GM21367 (cell line): ENCODE results near the gene GBE1.
"Not testable (repeated sequence)": the region's sequence is repeated elsewhere in the genome, so short reads cannot be mapped to it uniquely, and the experiment has no call there.

Experiments
- ATAC-seq: cut with Tn5 transposase; IDR thresholded peaks from one replicate; pipeline ENCODE4 v1.9.1; 2021; ENCODE audit not compliant: unreplicated experiment

Gene GBE1

DNA sequence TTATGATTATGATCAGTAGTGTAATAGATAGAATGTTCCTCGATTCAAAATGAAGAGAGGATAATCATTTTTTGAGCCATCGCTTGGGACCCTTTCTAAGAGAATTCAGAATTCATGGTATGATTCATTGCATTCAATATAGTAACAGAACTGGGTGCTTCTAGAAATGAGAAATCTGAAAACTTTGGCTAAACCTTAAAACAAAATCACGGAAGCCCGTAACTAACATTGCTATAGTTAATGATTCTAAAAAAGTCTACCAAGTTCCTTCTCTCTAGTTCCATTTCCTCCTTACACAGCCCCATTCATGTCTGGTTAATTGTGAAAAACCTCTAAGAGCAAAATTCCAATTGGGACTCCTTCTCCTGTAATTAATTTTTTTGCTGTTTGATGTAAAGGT is 217.1 kb downstream of the GBE1 start:
- ATAC-seq = no peak

DNA sequence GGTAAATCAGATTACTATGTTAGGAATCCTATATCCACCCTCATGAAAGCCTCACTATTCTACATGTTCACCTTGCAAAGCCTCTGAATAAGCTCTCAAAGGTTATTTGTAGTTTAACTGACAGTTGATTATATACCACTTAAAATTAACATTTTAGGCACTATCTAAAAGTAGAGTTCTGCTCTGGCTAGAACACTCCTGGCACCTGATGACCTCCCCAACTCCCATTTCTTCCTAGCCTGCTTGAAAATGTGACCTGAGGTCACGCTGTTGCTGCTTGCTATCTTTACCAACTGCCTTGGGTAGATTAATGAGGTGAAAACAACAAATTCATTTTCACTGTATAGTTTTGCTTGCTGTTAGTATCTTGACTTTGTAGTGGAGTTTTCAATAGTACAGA is 220.7 kb downstream of the GBE1 start:
- no peak for ATAC-seq

DNA sequence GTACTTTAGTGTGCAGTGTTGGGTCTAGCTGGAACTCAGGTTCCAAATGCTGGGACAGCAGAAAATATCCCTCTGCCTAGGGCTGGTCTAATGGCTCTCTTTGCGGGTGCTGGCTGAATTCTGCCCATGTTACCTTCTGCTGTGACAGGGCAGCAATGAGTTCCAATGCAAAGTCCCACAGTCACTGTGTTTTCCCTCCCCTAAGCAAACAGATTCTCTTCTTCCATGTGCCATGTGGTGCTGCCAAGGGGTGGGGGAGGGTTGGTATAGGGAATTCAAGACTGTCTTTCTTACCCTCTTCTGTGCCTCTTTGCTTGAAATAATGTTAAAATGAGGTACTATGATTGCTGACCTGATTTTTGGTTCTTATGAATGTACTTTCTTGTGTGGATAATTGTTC is 229.6 kb downstream of the GBE1 start:
- no peak for ATAC-seq

DNA sequence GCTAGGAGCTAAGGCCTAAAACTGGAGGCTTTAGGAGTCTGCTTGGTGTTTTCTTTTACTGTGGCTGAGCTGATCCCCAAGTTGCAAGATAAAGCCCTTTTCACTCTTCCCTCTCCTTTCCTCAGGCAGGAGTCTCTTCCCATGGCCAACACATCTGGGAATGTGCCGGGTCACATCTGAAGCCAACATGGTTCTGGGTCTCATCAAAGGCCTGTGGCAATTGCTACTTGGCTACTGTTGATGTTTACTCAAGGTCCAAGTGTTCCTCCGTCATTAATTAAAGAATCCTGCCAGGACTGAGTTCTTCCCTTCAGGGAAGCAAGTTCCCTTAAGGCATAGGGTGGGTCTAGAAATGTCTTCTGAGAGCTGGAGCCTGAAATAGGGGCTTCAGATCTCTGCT is 230.2 kb downstream of the GBE1 start:
- no peak for ATAC-seq

DNA sequence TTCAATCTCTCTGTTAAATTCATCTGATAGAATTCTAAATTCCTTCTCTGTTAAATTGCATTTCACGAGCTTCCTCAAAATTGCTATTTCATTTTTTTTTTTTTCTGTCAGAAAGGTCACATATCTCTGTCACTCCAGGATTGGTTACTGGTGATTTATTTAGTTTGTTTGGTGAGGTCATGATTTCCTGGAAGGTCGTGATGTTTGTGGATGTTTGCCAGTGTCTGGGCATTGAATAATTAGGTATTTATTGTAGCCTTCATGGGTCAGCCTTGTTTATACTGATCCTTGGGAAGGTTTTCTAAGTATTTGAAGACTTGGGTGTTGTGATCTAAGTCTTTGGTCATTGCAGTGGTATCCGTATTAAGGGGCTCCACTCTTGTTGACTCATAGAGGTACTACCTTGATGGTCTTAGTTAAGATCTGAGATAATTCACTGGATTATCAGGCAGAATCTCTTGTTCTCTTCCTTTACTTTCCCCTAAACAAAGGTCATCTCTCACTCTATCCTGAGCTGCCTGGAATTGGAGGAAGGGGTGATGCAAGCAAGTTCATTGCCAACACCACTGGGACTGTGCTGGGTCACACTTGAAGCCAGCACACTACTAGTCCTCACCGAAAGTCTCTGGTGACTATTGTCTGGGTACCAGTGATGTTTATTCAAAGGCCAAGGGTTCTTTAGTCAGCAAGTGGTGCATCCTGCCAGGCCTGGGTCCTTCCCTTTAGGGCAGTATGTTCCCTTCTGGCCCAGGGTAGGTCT is 231.1 kb downstream of the GBE1 start:
- no peak for ATAC-seq

DNA sequence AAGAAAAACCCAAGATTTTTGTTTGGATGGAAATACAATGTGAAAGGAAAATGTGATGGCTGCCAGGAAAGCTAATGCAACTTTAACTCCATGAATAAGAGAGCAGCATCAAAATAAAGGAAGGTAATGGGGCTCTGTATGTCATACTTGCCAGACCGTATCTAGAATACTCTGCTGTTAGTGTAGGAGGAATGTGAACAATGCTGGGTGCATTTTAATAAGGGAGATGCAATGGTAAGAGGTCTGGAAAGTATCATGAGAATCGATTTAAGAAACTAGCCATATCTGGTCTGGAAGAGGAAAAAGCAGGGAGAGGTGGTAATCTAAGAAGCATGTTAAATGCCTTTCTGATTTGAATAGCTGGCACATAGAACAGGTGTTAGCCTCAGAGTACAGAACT is 239.6 kb downstream of the GBE1 start:
- no peak for ATAC-seq

DNA sequence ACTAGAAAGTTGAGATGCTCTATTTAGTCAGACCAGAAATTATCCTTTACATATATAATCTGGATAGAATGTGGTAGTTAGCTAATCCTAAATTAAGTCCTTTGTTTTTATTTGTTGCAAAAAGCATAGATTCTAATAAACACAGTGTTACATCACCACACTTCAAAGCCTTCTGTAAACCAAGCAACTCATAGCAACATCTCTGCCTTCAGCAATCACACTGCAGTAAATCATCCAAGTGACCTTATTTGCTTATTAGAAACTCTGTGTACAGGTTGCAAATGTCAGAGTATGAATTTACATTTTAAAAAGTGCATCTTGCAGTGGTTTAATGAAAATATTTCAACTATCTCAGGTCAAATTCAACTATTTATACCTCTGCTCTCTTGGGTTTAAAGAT is 242.5 kb downstream of the GBE1 start:
- no peak for ATAC-seq

DNA sequence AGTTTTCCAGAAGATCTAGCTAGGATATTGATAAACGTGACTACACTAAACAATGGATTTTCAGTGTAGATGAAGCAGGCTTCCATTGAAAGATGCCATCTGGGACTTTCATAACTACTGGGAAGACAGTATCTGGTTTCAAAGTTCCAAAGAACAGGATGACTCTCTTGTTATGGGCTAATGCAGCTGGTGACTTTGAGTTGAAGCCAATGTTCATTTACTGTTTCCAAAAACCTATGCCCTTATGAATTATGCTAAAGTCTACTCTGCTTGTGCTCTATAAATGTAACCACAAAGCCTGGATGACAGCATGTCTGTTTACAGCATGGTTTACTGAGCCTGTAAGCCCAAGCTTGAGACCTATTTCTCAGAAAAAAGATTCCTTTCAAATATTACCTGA is 245.4 kb downstream of the GBE1 start:
- no peak for ATAC-seq

DNA sequence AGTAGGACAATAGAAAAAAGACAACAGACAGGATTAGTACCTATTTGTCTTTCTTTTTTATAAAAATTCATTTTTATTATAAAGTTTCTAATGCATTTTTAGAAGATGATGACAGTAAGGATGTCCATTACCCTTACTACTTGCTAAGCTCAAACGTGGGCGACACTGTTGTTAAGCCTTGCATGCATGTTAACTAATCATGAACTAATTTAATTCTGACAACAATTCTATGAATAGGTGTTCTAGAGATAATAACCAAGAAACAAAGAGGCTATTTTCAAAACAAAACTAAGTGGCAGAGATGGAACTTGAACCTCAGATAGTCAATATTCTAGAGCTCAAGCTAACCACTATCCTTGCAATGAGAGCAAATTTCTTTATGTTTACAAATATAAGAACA is 247.9 kb downstream of the GBE1 start:
- ATAC-seq = no peak

DNA sequence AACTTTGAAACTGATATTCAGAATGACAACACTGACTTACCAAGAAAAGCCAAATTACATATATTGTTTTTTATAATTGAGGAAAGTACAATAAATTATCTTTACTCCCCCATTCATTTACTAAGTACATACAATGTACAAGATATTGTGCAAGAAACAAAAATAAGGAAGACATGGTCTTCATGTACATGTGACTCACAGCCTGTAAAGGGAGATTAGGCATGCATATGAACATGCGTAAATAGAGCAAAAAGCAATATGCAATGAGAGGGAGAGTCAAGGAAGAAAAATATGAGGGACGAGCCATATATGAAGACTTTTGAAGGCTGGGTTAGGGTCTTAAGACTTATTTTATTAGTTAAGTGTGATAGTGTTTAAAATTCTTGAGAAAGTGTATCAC is 258.4 kb downstream of the GBE1 start:
- no peak for ATAC-seq

DNA sequence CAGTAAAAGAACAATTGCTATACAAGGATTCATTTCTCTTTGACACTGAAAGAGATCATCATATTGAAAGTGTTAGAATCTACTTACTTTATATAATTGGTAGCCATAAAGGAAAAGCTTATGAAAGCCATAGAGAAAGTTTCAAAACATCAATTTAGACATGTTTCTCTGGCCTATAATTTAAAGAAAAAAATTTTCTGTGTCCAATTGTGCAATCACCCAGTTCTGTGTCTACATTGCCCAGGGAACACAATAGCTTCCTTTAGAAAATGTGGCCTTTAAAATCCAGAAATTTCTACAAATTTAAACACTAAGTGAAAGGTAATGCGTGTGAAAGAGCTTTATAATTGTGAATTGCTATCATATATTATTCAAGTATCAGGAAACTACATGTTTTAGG is 259.2 kb downstream of the GBE1 start:
- no peak for ATAC-seq

DNA sequence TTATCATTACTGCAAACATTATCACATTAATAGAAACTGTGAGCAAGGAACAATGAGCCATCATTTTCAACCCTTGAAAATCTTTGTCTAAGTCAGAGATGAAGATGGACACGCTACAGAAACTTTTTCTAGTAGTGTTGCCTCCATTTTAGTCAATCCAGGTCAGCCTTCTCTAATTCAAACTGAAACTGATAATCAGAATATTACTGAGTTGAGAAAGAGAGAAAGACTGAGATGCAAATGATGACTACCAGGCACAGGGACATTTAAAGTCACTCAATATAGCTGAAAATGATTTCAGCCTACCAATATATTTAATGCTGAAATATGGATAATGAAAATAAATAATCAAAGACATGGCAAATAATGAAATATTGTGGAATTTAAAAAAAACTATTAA is 261.4 kb downstream of the GBE1 start:
- peak; percentile 55 for ATAC-seq

DNA sequence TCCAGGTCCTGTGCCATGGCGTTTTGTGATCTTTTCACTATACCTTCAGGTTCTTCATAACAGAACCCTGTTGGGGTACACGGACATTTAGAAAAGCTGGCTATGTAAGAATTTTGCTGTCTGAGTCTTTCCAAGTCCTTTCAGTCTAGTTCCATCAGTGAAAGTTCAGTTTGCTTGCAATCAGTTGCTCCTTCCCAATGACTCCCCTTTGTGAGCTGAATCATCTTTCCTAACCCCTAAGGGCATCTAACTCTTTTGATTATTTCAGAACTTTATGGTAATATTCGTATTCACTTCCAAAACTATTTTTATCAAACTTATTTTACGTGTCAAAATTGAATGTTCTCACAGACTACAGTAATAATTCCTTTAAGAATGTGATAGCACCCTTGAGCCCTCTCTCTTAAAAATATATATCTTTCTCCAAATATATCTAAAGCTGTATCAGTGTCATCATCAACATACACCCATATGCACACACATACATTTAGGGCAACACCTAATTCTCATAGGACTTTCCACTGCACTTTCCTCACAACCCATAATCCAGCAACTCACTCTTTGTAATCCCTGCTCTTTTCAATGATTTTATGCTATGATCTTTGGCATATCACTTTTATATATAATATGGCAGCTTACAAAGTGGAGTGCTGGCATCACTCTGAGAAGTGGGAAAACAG is 263.7 kb downstream of the GBE1 start:
- ATAC-seq = no peak

DNA sequence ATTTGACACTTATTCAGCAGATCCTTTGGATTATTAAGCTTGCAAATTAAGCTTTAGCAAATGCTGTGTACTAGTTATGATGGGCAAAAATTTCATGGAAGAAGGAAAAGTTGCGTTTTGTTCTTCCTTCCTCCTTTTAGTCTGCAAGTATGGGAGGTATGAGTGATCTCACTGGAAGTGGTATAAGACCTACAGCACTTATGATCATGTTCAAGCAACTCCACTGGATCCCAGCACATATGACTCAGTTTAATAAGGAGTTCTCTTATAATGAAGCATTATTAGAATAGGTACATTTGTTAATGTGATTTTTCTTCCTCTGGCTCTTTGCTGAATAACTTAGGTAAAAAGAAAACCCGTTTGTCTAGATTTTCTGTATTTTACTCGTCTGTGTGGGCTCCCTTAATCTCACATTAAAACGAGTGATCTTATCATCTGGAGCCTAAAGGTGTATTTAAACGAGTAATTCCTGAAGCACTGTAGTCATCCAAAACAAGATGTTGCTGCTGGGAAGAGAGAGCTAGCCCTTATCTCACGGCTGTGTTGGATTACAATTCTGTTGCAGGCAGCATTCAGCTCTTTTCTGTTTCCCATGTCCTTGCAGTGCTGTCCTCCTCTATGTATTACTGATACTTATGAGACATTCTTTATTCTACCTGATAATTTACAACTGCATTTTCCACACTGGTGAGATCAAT is 264.9 kb downstream of the GBE1 start:
- no peak for ATAC-seq

DNA sequence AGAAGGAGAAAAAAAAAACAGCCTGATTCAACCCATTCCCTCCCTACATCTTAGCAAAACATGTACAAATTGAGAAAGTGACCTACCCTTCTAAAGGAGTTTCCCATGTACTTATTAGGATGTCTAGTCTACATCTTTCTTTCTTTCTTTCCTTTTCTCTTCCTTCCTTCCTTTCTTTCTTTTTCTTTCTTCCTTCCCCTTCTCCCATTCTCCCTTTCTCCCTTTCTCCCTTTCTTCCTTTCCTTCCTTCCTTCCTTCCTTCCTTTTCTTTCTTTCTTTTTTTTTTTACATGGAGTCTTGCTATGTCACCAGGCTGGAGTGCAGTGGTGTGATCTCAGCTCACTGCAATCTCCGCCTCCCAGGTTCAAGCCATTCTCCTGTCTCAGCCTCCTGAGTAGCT is 269.0 kb downstream of the GBE1 start:
- ATAC-seq = not testable (repeated sequence)

DNA sequence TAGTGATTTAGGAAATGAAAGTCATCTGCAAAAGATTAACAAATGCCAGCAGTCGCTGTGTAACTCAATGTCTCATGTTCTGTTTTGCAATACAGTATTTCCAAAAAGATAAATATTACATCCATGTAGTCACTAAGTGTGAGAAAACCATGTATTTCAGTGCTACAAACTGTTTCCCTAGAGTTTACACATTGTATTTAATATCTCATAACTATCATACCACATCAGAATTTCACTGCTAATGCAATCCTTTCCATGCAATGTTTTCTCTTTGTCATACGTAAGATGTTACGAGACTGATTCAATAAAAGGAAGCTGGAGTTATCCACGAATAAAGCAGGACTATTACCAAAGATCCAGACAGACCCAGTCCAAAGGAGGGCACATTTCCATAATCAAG is 269.4 kb downstream of the GBE1 start:
- no peak for ATAC-seq

DNA sequence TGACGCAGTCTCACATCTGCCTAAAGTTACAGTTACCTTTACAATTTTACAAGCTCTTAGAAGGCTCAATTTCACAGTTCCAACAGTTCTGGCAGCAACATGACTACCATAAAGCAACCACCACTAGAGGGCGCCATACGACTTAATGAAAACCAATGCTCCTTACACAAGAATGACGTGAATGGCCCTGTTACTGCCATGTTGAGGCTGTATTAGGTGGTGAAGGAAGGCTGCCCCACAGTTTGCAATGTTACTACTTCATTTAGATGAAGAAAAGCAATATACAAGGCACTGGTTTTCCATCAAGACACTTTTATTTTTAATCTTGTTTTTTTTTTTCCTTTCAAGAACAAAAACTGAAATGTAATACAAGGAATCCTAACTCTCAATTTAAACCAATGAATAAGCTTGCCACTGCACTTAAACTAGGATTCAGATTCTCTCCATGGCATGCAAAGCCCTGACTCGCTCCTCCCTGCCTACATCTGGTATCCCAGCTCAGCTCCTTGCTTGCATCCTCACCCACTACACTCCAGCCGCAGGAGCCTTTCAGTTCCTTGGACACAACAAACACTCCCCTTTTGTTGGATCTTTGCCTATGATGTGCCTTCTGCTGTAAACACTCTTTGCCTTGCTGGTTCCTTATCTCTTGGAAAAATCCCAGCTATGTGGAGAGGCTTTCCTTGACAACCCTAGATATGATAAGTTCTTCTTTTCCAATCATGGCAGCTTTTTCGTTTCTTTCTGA is 270.7 kb downstream of the GBE1 start:
- peak; percentile 98 for ATAC-seq

DNA sequence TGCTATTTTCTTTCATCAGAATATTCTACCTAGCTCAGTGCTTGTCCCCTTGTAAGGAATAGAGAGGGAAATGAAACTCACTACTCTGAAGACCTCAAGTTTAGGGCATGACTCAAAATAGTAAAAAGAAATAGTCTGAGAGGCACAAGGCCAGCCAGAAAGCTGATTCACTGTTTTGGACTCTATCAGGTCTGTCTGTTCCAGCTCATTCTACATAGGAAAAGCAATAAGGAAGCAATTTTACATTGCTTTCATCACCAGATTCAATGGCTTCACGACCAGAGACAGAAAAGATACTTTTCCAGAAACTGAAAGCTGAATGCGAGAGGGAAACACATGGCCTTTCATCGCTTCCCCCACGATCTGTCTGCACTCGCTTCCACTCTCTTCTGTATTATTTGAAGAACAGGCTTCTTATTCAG is 276.0 kb downstream of the GBE1 start:
- ATAC-seq = peak; percentile 98

DNA sequence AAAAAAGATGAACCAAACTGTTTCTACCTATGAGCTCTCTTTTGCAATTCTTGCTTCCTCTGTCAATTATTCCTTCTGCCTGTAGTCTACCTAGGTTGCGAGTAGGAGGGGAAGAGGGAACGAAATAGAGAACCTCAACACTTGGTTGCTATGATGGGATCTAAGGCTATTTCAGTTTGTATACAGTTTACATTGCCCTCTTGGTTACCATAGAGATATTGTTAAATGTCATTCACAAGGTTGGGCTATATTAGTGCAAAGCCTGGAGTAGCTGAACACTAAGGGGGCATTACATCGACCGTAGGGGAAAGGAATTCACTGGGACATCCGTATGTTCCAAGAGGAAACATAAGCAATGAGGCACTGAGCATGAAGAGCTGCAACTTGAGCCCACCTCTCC is 276.9 kb downstream of the GBE1 start:
- ATAC-seq = no peak

DNA sequence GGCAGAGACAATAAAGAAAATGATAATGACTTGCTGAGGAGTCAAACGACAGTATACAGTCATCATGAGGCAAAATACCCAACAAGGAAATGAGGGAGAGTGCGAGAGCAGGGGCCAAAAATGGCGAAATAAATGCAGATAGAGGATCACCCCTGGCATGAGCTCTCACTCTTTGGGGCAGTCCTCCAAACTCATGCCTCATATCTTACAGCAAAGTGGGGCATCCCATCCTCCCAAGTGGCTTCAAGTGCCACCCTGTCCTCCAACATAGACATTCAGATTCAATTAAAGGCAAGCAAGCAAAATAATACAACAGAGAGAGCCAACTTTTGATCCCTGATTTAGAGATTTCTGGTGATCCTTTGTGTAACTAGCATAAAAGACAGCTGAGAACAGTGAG is 278.4 kb downstream of the GBE1 start:
- ATAC-seq = no peak

DNA sequence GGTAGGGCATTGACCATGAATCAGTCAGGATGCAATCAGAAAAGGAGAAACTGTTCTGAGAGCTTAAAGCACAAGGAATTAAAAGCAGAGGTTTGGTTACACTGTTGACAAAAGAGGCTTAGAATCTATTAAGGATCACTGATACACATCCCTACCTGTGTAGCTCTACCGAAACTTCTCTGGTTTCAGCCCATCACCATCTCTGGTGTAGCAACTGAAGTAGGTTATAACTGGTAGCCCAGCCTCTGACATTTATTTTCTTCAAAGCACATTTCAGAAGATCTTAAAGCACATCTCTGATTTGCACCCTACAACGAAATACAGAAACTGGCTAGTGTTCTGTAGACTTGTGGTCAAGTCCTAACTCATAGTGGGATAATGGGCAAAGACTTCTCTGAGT is 283.7 kb downstream of the GBE1 start:
- ATAC-seq = no peak

DNA sequence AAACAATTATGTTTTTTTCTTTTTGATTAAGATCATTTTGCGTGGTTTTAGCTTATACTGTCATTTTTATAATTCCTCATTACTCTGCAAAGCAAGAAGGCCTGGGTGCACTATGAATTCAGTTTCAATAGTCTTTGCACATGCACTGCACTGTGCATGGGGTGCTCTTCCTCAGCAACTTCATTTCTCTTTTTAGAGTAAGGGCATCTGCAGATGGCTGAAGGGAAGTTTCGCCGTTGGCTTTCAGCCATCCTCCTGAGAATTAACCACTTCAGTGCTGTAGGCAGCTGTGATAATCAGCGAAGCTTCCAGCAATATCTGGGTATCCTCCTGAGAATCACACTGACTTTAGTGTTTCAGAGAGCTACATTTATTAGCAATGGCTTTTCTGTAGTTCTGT is 284.8 kb downstream of the GBE1 start:
- no peak for ATAC-seq
